Smooth muscle cell (in vitro differentiated cells): ENCODE results near the gene WWOX. TPM values are rescaled to one million over a fixed set of nuclear protein-coding genes. Genes with fewer than 3 reads are reported as not detected.

Experiments used
- DNase-seq: peaks from one replicate; lab custom pipeline; 2025; ENCODE audit not compliant: unreplicated experiment; lab: John Stamatoyannopoulos, UW
- H2AFZ ChIP-seq: fragments of 200-600 bp; sonication (generic); 2 replicates; pipeline ENCODE4 v1.6.0; 2016; ENCODE audit warnings: antibody characterized with exemption, low read depth, mild to moderate bottlenecking
- H3F3A ChIP-seq: fragments of 200-600 bp; sonication (generic); 2 replicates; pipeline ENCODE4 v1.6.0; 2017; ENCODE audit warnings: antibody characterized with exemption, low read depth
- H3K27ac ChIP-seq: fragments of 200-600 bp; sonication (generic); 2 replicates; pipeline ENCODE4 v1.5.1; 2016; ENCODE audit warnings: low read depth, mild to moderate bottlenecking
- H3K27me3 ChIP-seq: fragments of 200-600 bp; sonication (generic); 2 replicates; pipeline ENCODE4 v1.6.1; 2016; ENCODE audit warnings: low read depth, mild to moderate bottlenecking
- H3K36me3 ChIP-seq: fragments of 200-600 bp; sonication (generic); 2 replicates; pipeline ENCODE4 v1.5.1; 2016; ENCODE audit warnings: low read depth
- H3K4me1 ChIP-seq: fragments of 200-600 bp; sonication (generic); 2 replicates; pipeline ENCODE4 v1.5.1; 2016; ENCODE audit warnings: low read depth
- H3K4me2 ChIP-seq: fragments of 200-600 bp; sonication (generic); 2 replicates; pipeline ENCODE4 v1.6.0; 2016; ENCODE audit warnings: mild to moderate bottlenecking
- H3K4me3 ChIP-seq: fragments of 200-600 bp; sonication (generic); 2 replicates; pipeline ENCODE4 v1.5.1; 2016; ENCODE audit warnings: mild to moderate bottlenecking
- H3K79me2 ChIP-seq: fragments of 200-600 bp; sonication (generic); 2 replicates; pipeline ENCODE4 v1.6.0; 2016; ENCODE audit warnings: low read depth, mild to moderate bottlenecking
- H3K9ac ChIP-seq: fragments of 200-600 bp; sonication (generic); 2 replicates; pipeline ENCODE4 v1.6.0; 2016; ENCODE audit warnings: low read depth
- H3K9me3 ChIP-seq: fragments of 200-600 bp; sonication (generic); replicated peaks from 2 replicates; pipeline ENCODE4 v1.5.1; 2016; ENCODE audit warnings: low read depth
- H4K20me1 ChIP-seq: fragments of 200-600 bp; sonication (generic); 2 replicates; pipeline ENCODE4 v1.6.0; 2016; ENCODE audit warnings: low read depth
- WGBS: methylation state at CpG from one replicate; pipeline ENCODE4 v1.1.7; 2016; ENCODE audit warnings: low lambda C conversion rate; 5-methylcytosine and 5-hydroxymethylcytosine counted together
- polyA plus RNA-seq: library from polyadenylated mRNA; unstranded; fragments of >200 nt; fragmentation: Nextera tagmentation; extraction: Ambion mirVana; gene quantifications from 2 replicates; pipeline ENCODE4 v1.2.1, GENCODE V29; 2016
- total RNA-seq: library from RNA; depleted of rRNA; stranded (reverse); fragments of >200 nt; gene quantifications from 2 replicates; pipeline ENCODE4 v1.2.3, GENCODE V29; 2014
- TF ChIP-seq, protein P1 (sequence below): fragments of 200-600 bp; sonication (generic); IDR thresholded peaks from 2 replicates; pipeline ENCODE4 v1.5.1; 2017; ENCODE audit warnings: borderline replicate concordance, mild to moderate bottlenecking, antibody characterized with exemption; ENCODE audit not compliant: insufficient read depth, poor library complexity, severe bottlenecking

Gene WWOX
- total and polyA plus RNA-seq, 2 experiments from 2014 or later, result 7.5 to 14.0 TPM

DNA sequence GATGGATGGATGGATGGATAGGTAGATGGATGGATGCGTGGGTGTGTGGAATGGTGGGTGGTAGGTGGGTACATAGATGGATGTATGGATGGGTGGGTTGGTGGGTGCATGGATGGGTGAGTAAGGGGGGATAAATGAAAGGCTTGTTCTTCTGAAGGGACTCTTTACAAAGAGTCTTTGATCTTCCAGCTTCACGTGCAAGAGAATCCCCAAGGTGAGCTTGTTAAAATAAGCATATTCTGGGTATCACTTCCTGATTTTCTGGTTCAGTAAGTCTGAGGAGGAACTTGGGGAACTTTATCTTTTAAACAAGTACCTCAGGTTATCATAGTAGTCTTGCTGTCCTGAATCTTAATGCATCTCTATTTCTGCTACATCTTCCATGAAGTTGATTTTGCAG lies 862.0 kb downstream of the WWOX start:
- Histone ChIP-seq H2AFZ (no peak overlapping the region), H3K4me3 (no peak overlapping the region), H3K9me3 (no peaks in the 10 kb centered on the region), H3K27ac (no peak overlapping the region), H3K27me3 (peaks cover 23% of the 10 kb centered on the region), H3K79me2 (no peaks in the 10 kb centered on the region), H3K4me1 (peaks cover 19% of the 10 kb centered on the region), H3K36me3 (no peaks in the 10 kb centered on the region), H3K4me2 (no peak overlapping the region), H3K9ac (no peak overlapping the region), H4K20me1 (no peaks in the 10 kb centered on the region), H3F3A (no peaks in the 10 kb centered on the region)
- TF ChIP-seq, protein P1, sequence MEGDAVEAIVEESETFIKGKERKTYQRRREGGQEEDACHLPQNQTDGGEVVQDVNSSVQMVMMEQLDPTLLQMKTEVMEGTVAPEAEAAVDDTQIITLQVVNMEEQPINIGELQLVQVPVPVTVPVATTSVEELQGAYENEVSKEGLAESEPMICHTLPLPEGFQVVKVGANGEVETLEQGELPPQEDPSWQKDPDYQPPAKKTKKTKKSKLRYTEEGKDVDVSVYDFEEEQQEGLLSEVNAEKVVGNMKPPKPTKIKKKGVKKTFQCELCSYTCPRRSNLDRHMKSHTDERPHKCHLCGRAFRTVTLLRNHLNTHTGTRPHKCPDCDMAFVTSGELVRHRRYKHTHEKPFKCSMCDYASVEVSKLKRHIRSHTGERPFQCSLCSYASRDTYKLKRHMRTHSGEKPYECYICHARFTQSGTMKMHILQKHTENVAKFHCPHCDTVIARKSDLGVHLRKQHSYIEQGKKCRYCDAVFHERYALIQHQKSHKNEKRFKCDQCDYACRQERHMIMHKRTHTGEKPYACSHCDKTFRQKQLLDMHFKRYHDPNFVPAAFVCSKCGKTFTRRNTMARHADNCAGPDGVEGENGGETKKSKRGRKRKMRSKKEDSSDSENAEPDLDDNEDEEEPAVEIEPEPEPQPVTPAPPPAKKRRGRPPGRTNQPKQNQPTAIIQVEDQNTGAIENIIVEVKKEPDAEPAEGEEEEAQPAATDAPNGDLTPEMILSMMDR, result no peak
- WGBS, result 92% methylated on average over 2 of the region's 2 CpGs
- no peak for DNase-seq

DNA sequence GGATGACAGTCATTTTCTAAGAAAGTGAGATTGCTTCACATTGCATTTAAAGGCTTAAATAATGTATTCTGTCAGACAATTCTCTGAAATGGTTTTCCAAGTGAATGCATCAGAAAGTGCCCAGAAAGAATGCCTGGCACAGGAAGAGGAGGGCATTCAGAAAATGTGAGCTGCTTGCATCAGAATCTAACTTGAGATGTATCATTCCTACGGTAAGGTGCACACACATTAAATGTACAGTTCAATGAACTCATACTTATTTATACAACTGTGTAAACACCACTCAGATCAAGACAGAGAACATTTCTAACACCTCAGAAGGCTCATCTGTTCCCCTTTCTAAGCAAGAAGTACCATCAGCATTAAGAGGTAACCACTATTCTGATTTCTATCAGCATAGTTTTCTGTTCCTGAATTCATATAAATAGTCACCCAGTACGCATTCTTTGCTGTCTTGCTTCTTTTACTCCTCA lies 863.0 kb downstream of the WWOX start:
- H3K4me1 ChIP-seq, result peaks cover 9% of the 10 kb centered on the region
- peaks cover 30% of the 10 kb centered on the region for H3K27me3 ChIP-seq
- TF ChIP-seq, protein P1, result no peak
- no peak overlapping the region for H3K27ac ChIP-seq
- no peak overlapping the region for H3K4me2 ChIP-seq
- no peaks in the 10 kb centered on the region for H3K9me3 ChIP-seq
- no peaks in the 10 kb centered on the region for H3K79me2 ChIP-seq
- no peak overlapping the region for H3K4me3 ChIP-seq
- no peaks in the 10 kb centered on the region for H4K20me1 ChIP-seq
- DNase-seq, result no peak
- no peaks in the 10 kb centered on the region for H3K36me3 ChIP-seq
- 94% methylated on average over 2 of the region's 2 CpGs for WGBS
- H3K9ac ChIP-seq, result no peak overlapping the region
- no peaks in the 10 kb centered on the region for H3F3A ChIP-seq
- no peak overlapping the region for H2AFZ ChIP-seq

DNA sequence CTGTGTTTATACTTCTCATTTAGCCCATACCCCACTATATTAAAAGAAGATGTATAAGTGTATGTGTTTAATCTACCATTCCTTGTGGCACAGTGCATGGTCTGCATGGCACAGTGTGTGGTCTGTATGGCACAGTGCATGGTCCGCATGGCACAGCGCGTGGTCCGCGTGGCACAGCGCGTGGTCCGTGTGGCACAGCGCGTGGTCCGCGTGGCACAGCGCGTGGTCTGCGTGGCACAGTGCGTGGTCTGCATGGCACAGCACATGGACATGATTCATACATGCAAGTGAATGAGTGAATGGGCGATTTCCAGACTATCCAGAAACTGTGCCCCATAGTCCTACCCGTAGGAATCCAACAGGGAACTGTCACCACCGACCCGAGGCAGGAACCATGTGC lies 868.5 kb downstream of the WWOX start:
- Histone ChIP-seq H3K9me3 (no peaks in the 10 kb centered on the region), H2AFZ (no peak overlapping the region), H3K4me2 (no peak overlapping the region), H3K4me3 (no peak overlapping the region), H3K9ac (no peak overlapping the region), H3K27ac (no peak overlapping the region), H4K20me1 (no peaks in the 10 kb centered on the region), H3K79me2 (no peaks in the 10 kb centered on the region), H3F3A (no peaks in the 10 kb centered on the region), H3K27me3 (peaks cover 26% of the 10 kb centered on the region), H3K36me3 (no peaks in the 10 kb centered on the region), H3K4me1 (peaks cover 4% of the 10 kb centered on the region)
- DNase-seq, result no peak
- TF ChIP-seq, protein P1, result no peak
- 86% methylated on average over 20 of the region's 20 CpGs for WGBS

DNA sequence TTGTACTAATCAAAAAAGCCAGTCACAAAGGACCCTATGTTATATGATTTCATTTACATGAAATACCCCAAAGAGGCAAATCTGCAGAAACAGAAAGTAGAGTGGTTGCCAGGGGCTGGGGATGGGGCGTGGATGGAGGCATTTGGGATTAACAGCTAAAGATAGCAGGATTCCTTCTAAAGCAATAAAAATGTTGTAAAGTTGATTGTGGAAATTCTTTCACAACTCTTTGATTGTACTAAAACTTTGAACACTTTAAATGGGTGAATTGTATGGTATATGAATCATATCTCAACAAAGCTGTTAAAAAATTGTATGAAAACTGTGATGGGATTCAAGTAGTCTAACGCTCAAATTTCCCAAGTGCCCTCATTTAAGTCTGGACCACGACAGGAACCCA lies 870.3 kb downstream of the WWOX start:
- Histone ChIP-seq H4K20me1 (no peaks in the 10 kb centered on the region), H3K79me2 (no peaks in the 10 kb centered on the region), H3K27me3 (peaks cover 35% of the 10 kb centered on the region), H3K36me3 (no peaks in the 10 kb centered on the region), H3K9ac (no peak overlapping the region), H3K9me3 (no peaks in the 10 kb centered on the region), H3K4me1 (peaks cover 10% of the 10 kb centered on the region), H3K27ac (no peak overlapping the region), H3K4me2 (no peak overlapping the region), H3K4me3 (no peak overlapping the region), H3F3A (no peaks in the 10 kb centered on the region), H2AFZ (no peak overlapping the region)
- 16% methylated on average over 3 of the region's 3 CpGs for WGBS
- no peak for DNase-seq
- TF ChIP-seq, protein P1, result no peak
